K562 (cell line): ENCODE data around the gene GOLGA6L6. TPM values are rescaled to one million over a fixed set of nuclear protein-coding genes. Genes with fewer than 3 reads are reported as not detected.
"Not testable (repeated sequence)": the region's sequence is repeated elsewhere in the genome, so short reads cannot be mapped to it uniquely, and the experiment has no call there.

ENCODE experiments used
- ATAC-seq: fragments of 200-7000 bp; cut with Tn5 transposase; 3 replicates; pipeline ENCODE4 v1.9.1; 2020; ENCODE audit warnings: moderate library complexity
- Bru-seq: library from RNA; stranded (reverse); fragments of 400-500 nt; gene quantifications from one replicate; lab custom pipeline; 2021; lab: Mats Ljungman, UMichigan
- BruChase-seq, 2 experiments: library from RNA; stranded (reverse); fragments of 400-500 nt; gene quantifications; one replicate each; lab custom pipeline; 2021; lab: Mats Ljungman, UMichigan
- BruUV-seq: library from RNA; stranded (reverse); fragments of 400-500 nt; replicated peaks from 2 replicates; lab custom pipeline; 2021; lab: Mats Ljungman, UMichigan
- CTCF ChIA-PET: fragments of 300-600 bp; formaldehyde crosslinking; extraction: SDS; loops from one replicate; lab custom pipeline; 2021; ENCODE audit warnings: low intra/inter-chr PET ratio; lab: Yijun Ruan, JAX
- POLR2A ChIA-PET: fragments of 300-600, 350-650 bp; sonication (Branson Sonifier 250); formaldehyde crosslinking; extraction: SDS; loops from one replicate; lab custom pipeline; 2021; ENCODE audit warnings: antibody characterized with exemption, inconsistent platforms; lab: Yijun Ruan, JAX
- DNase-seq, 4 experiments: peaks; one replicate each; pipeline versions ENCODE4 v3.0.0 to v3.0.0-alpha.2; 2011 to 2018; ENCODE audit warnings: low spot score in 3 of 4, mixed read lengths in 3 of 4; ENCODE audit errors: extremely low read depth in 1 of 4
- FAIRE-seq: peaks from 2 replicates; lab custom pipeline; 2011; peaks lifted over from hg19 to GRCh38; lab: Jason Lieb, UNC
- H2AFZ ChIP-seq: 2 replicates; pipeline ENCODE4 v1.6.0; 2011; ENCODE audit warnings: low read depth, low read length, control low read depth, inconsistent platforms
- H3K27ac ChIP-seq: fragments of 200-600 bp; 3 replicates; pipeline ENCODE4 v1.8.0; 2011; ENCODE audit warnings: low read depth, mild to moderate bottlenecking, control low read depth, inconsistent platforms, low read length, moderate library complexity, mixed read lengths; ENCODE audit errors: extremely low read depth
- H3K27me3 ChIP-seq, 2 experiments: fragments of 300-600 bp in 1 of 2; 2 replicates in 1 of 2; 3 replicates in 1 of 2; pipeline versions ENCODE4 v1.6.0 to v1.8.0; 2011; ENCODE audit warnings: inconsistent platforms in 2 of 2, low read length in 2 of 2, mild to moderate bottlenecking in 1 of 2, mixed read lengths in 1 of 2, moderate library complexity in 1 of 2; ENCODE audit not compliant: control insufficient read depth in 2 of 2, insufficient read depth in 2 of 2
- H3K36me3 ChIP-seq: fragments of 300-600 bp; 3 replicates; pipeline ENCODE4 v1.8.0; 2011; ENCODE audit warnings: mild to moderate bottlenecking, low read length, inconsistent platforms; ENCODE audit not compliant: control insufficient read depth, insufficient read depth
- H3K4me1 ChIP-seq, 2 experiments: fragments of 200-600 bp in 1 of 2; replicated peaks in 1 of 2; 2 replicates in 1 of 2; 3 replicates in 1 of 2; pipeline versions ENCODE4 v1.5.1 to v1.8.0; 2011; ENCODE audit warnings: inconsistent platforms in 2 of 2, low read length in 2 of 2, mild to moderate bottlenecking in 1 of 2, mixed read lengths in 1 of 2, moderate library complexity in 1 of 2; ENCODE audit not compliant: control insufficient read depth in 2 of 2, insufficient read depth in 2 of 2
- H3K4me2 ChIP-seq: 2 replicates; pipeline ENCODE4 v1.6.1; 2011; ENCODE audit warnings: low read length, control low read depth, inconsistent platforms, mixed read lengths; ENCODE audit not compliant: insufficient read depth
- H3K4me3 ChIP-seq: fragments of 200-600 bp; sonication (generic), shearing (Covaris generic); 2 replicates; pipeline ENCODE4 v1.5.1; 2016; ENCODE audit warnings: control low read depth, inconsistent platforms
- H3K79me2 ChIP-seq: fragments of 200-600 bp; 3 replicates; pipeline ENCODE4 v1.8.0; 2011; ENCODE audit warnings: low read length, inconsistent platforms; ENCODE audit not compliant: control insufficient read depth, insufficient read depth
- H3K9ac ChIP-seq, 2 experiments: 2 replicates each; pipeline versions ENCODE4 v1.6.0 to v1.6.1; 2011; ENCODE audit warnings: low read depth in 2 of 2, low read length in 2 of 2, control low read depth in 1 of 2, inconsistent platforms in 1 of 2, mild to moderate bottlenecking in 1 of 2, mixed read lengths in 1 of 2; ENCODE audit not compliant: insufficient read depth in 1 of 2
- H3K9me1 ChIP-seq: one replicate; pipeline ENCODE4 v1.6.0; 2011; ENCODE audit warnings: inconsistent platforms, mild to moderate bottlenecking, low read length, moderate library complexity; ENCODE audit not compliant: control insufficient read depth, insufficient read depth
- H3K9me3 ChIP-seq: replicated peaks from 2 replicates; pipeline ENCODE4 v1.5.1; 2011; ENCODE audit warnings: low read depth, low read length, inconsistent platforms; ENCODE audit not compliant: control insufficient read depth, insufficient read depth
- H4K20me1 ChIP-seq: replicated peaks from 2 replicates; pipeline ENCODE4 v1.6.1; 2011; ENCODE audit warnings: low read length, inconsistent platforms, mixed read lengths; ENCODE audit not compliant: control insufficient read depth, insufficient read depth
- CREM ChIP-seq: IDR thresholded peaks from 2 replicates; pipeline ENCODE4 v1.6.1; 2014; ENCODE audit warnings: antibody characterized with exemption, low read depth
- WGBS: fragments of 100-300 bp; shearing (Covaris generic); methylation state at CpG from one replicate; pipeline ENCODE4 v1.1.6; 2016; ENCODE audit warnings: low coverage, mixed read lengths; ENCODE audit not compliant: insufficient coverage; ENCODE audit errors: missing lambda C conversion rate; 5-methylcytosine and 5-hydroxymethylcytosine counted together
- in situ Hi-C: fragments of 300-500 bp; cut with MboI; formaldehyde crosslinking; loops from 4 replicates; pipeline ENCODE4 v1.15.0; 2018; ENCODE audit warnings: inconsistent platforms, mixed read lengths
- intact Hi-C: fragments of 100-400 bp; cut with micrococcal nuclease; formaldehyde crosslinking; loops from 2 replicates; pipeline ENCODE4 v1.14.2; 2022
- long read RNA-seq, 3 experiments: library from polyadenylated mRNA in 2 of 3; library from RNA in 1 of 3; unstranded in 2 of 3; stranded (forward) in 1 of 3; transcript quantifications; one replicate each; pipeline ENCODE4 v2.0.0, GENCODE V29; 2019 to 2022
- polyA minus RNA-seq, 3 experiments: library from RNA; depleted of rRNA, polyadenylated mRNA; stranded (reverse); fragments of >200 nt; gene quantifications; 2 replicates each; pipeline ENCODE4 v1.2.3, GENCODE V29; 2011
- polyA plus RNA-seq, 8 experiments: library from polyadenylated mRNA; depleted of rRNA in 4 of 8; stranded (reverse) in 5 of 8; unstranded in 3 of 8; fragments of >200 nt; fragmentation: Nextera tagmentation in 2 of 8; fragmentation: Illumina TruSeq in 1 of 8; extraction: Ambion mirVana in 2 of 8; extraction: Trizol in 1 of 8; gene quantifications; 2 replicates each; pipeline versions ENCODE4 v1.2.1 to v1.2.3, GENCODE V29; 2011 to 2014; ENCODE audit warnings: inconsistent platforms in 1 of 8, missing spikeins in 1 of 8
- total RNA-seq, 7 experiments: library from RNA; depleted of rRNA in 6 of 7; stranded (reverse); fragments of >200 nt in 6 of 7; fragmentation: Illumina TruSeq in 2 of 7; extraction: Trizol in 2 of 7; gene quantifications; 2 replicates each; pipeline versions ENCODE4 v1.2.1 to v1.2.3, GENCODE V29; 2011 to 2021; ENCODE audit warnings: low replicate concordance in 1 of 7

Gene GOLGA6L6
- total RNA-seq (2011; cell fraction: chromatin; rRNA removed; ENCODE audit: low replicate concordance), result not detected in 2 replicates
- not detected in 2 replicates for total RNA-seq (2011; cell fraction: nucleolus; rRNA removed)
- total RNA-seq (2011; cell fraction: nucleoplasm; rRNA removed), result not detected in 2 replicates
- not detected in 2 replicates for total RNA-seq (2014; rRNA removed)
- not detected in 2 replicates for total RNA-seq (2014; rRNA removed; fragmentation: Illumina TruSeq; extraction: Trizol)
- total RNA-seq (2015; rRNA removed; fragmentation: Illumina TruSeq; extraction: Trizol), result not detected in 2 replicates
- not detected in 2 replicates for total RNA-seq (2021)
- polyA plus RNA-seq (2011; rRNA removed), result not detected in 2 replicates
- polyA plus RNA-seq (2011; cell fraction: cytosol; rRNA removed), result not detected in 2 replicates
- polyA plus RNA-seq (2011; cell fraction: nucleus; rRNA removed), result not detected in 2 replicates
- polyA plus RNA-seq (2012), result 0.04 TPM in 1 of 2 replicates, not detected in the other
- polyA plus RNA-seq (2014; fragmentation: Illumina TruSeq; extraction: Trizol), result not detected in 2 replicates
- polyA plus RNA-seq (2014; fragmentation: Nextera tagmentation; extraction: Ambion mirVana), result not detected
- not detected in 2 replicates for polyA plus RNA-seq (2014; rRNA removed)
- polyA minus RNA-seq (2011; rRNA and poly(A)+ RNA removed), result not detected in 2 replicates
- polyA minus RNA-seq (2011; cell fraction: cytosol; rRNA and poly(A)+ RNA removed), result not detected in 2 replicates
- polyA minus RNA-seq (2011; cell fraction: nucleus; rRNA and poly(A)+ RNA removed), result not detected in 2 replicates
- not detected for Bru-seq, nascent RNA
- not detected for BruChase-seq, experiment 1, labeled RNA remaining after a 2-hour chase
- not detected for BruChase-seq, experiment 2, labeled RNA remaining after a 6-hour chase
- long read RNA-seq, experiment 1, result 0 reads
- long read RNA-seq, experiment 2, result 0 reads
- long read RNA-seq, experiment 3, result 0 reads

GRCh38 chr15:20541700-20542099, at the start of gene GOLGA6L6:
TSS of gene GOLGA6L6 (minus strand) at chr15:20541800. CDS start at chr15:20541709, 91 bp downstream.
- H3K27me3 ChIP-seq, H3K9me3 ChIP-seq, H2AFZ ChIP-seq, H3K36me3 ChIP-seq, H3K9me1 ChIP-seq, H4K20me1 ChIP-seq, H3K79me2 ChIP-seq, ATAC-seq, DNase-seq, BruUV-seq, CTCF ChIA-PET, FAIRE-seq, H3K4me1 ChIP-seq, intact Hi-C loops, H3K9ac ChIP-seq, H3K4me2 ChIP-seq, H3K27ac ChIP-seq, POLR2A ChIA-PET, in situ Hi-C loops, H3K4me3 ChIP-seq: not testable (repeated sequence)
- WGBS, result 4% methylated on average over 4 of the region's 7 CpGs
- TF ChIP-seq CREM, result 0 out of 2 replicates have a peak, but pooled peaks have one; percentile 18

DNA sequence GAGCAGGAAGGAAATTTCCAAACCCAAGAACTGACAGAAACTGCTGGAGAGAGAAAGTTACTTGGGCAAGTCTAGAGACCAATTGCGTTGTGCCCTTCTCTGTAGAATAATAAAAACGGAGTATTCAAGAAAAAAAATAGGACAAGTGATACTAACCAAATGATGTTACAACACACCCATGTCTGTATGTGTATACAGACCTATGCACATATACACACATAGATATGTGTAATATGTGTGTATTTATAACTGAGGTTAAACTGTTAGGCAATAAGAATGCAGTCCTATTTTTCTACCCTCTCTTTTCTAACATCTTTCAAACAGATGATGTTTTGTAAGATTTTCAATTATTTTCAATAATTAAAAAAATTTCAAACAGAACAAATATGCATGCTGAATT, 48.5 kb upstream of the GOLGA6L6 start:
- H3K27ac ChIP-seq, POLR2A ChIA-PET, H3K9ac ChIP-seq, H3K9me1 ChIP-seq, H3K79me2 ChIP-seq, BruUV-seq, H2AFZ ChIP-seq, intact Hi-C loops, H3K36me3 ChIP-seq, H4K20me1 ChIP-seq, H3K4me2 ChIP-seq, H3K4me1 ChIP-seq, H3K9me3 ChIP-seq, CTCF ChIA-PET, H3K4me3 ChIP-seq, H3K27me3 ChIP-seq, ATAC-seq, DNase-seq, in situ Hi-C loops: not testable (repeated sequence)
- no CpG with 5 or more reads among the region's 2 CpGs for WGBS
- peak; percentile 51 for FAIRE-seq

GRCh38 chr15:20586821-20587220, 45.2 kb upstream of the GOLGA6L6 start:
- H3K79me2 ChIP-seq, H3K9me1 ChIP-seq, H2AFZ ChIP-seq, H3K36me3 ChIP-seq, H3K9ac ChIP-seq, H3K27me3 ChIP-seq, CTCF ChIA-PET, H4K20me1 ChIP-seq, in situ Hi-C loops, ATAC-seq, H3K27ac ChIP-seq, H3K9me3 ChIP-seq, H3K4me1 ChIP-seq, H3K4me3 ChIP-seq, BruUV-seq, POLR2A ChIA-PET, H3K4me2 ChIP-seq, DNase-seq, intact Hi-C loops: not testable (repeated sequence)
- FAIRE-seq, result peak; percentile 70
- 0% methylated on average over 1 of the region's 3 CpGs for WGBS
